Loucy (cell line): ENCODE results near the gene MYRIP.

Experiments
- H2AFZ ChIP-seq: fragments of 200-600 bp; sonication (generic); 2 replicates; pipeline ENCODE4 v1.6.0; 2016; ENCODE audit warnings: antibody characterized with exemption, mild to moderate bottlenecking, low read length, moderate library complexity
- H3F3A ChIP-seq: fragments of 200-600 bp; 2 replicates; pipeline ENCODE4 v1.6.0; 2016; ENCODE audit warnings: antibody characterized with exemption, low read depth, mild to moderate bottlenecking
- H3K27me3 ChIP-seq: fragments of 200-600 bp; sonication (generic); 2 replicates; pipeline ENCODE4 v1.6.1; 2014; ENCODE audit warnings: low read length, mild to moderate bottlenecking; ENCODE audit not compliant: insufficient read depth, poor library complexity, severe bottlenecking
- H3K36me3 ChIP-seq: fragments of 200-600 bp; sonication (generic); 2 replicates; pipeline ENCODE4 v1.6.1; 2016; ENCODE audit warnings: low read length; ENCODE audit not compliant: insufficient read depth
- H3K4me1 ChIP-seq: fragments of 200-600 bp; sonication (generic); 2 replicates; pipeline ENCODE4 v1.5.1; 2014; ENCODE audit warnings: low read length, mild to moderate bottlenecking; ENCODE audit not compliant: insufficient read depth, poor library complexity, severe bottlenecking
- H3K4me2 ChIP-seq: fragments of 200-600 bp; sonication (generic); 2 replicates; pipeline ENCODE4 v1.6.0; 2014; ENCODE audit warnings: antibody characterized with exemption, low read length, low read depth, mild to moderate bottlenecking; ENCODE audit not compliant: poor library complexity, severe bottlenecking
- H3K4me3 ChIP-seq: fragments of 200-600 bp; sonication (generic); 2 replicates; pipeline ENCODE4 v1.5.1; 2014; ENCODE audit warnings: low read length, mild to moderate bottlenecking, mixed read lengths; ENCODE audit not compliant: poor library complexity, severe bottlenecking
- H3K79me2 ChIP-seq: fragments of 200-600 bp; sonication (generic); 2 replicates; pipeline ENCODE4 v1.6.1; 2014; ENCODE audit warnings: low read length; ENCODE audit not compliant: insufficient read depth
- H3K9ac ChIP-seq: fragments of 200-600 bp; sonication (generic); 2 replicates; pipeline ENCODE4 v1.6.0; 2014; ENCODE audit warnings: mild to moderate bottlenecking, low read depth, low read length, moderate library complexity; ENCODE audit not compliant: poor library complexity, severe bottlenecking
- H3K9me2 ChIP-seq: fragments of 200-600 bp; sonication (generic); replicated peaks from 2 replicates; pipeline ENCODE4 v1.6.1; 2016; ENCODE audit warnings: low read depth, low read length, mixed read lengths
- H3K9me3 ChIP-seq: fragments of 200-600 bp; sonication (generic); 2 replicates; pipeline ENCODE4 v1.6.1; 2014; ENCODE audit warnings: mild to moderate bottlenecking, antibody characterized with exemption, low read length, low read depth; ENCODE audit not compliant: insufficient read depth
- H4K20me1 ChIP-seq: fragments of 200-600 bp; sonication (generic); 2 replicates; pipeline ENCODE4 v1.6.0; 2014; ENCODE audit warnings: antibody characterized with exemption, low read length, mild to moderate bottlenecking; ENCODE audit not compliant: insufficient read depth, poor library complexity, severe bottlenecking
- CTCF ChIP-seq: fragments of 200-600 bp; sonication (generic); conservative IDR thresholded peaks from 2 replicates; pipeline ENCODE4 v1.5.1; 2014; ENCODE audit warnings: mild to moderate bottlenecking, antibody characterized with exemption, low read length
- EZH2phosphoT487 ChIP-seq: fragments of 200-600 bp; IDR thresholded peaks from 2 replicates; pipeline ENCODE4 v1.6.1; 2018; ENCODE audit warnings: antibody characterized with exemption, mild to moderate bottlenecking, moderate library complexity, borderline replicate concordance

The MYRIP gene

GRCh38 chr3:40120067-40120692, 310.8 kb downstream of the MYRIP start:
- no peaks in the 10 kb centered on the region for H3K36me3 ChIP-seq
- TF ChIP-seq EZH2phosphoT487 (no peak), CTCF (no peak)
- H2AFZ ChIP-seq: no peak overlapping the region
- H3K9me2 ChIP-seq: no peaks in the 10 kb centered on the region
- no peak overlapping the region for H3K4me2 ChIP-seq
- H3K79me2 ChIP-seq: no peaks in the 10 kb centered on the region
- H3F3A ChIP-seq: no peaks in the 10 kb centered on the region
- H3K4me1 ChIP-seq: peaks cover 6% of the 10 kb centered on the region
- H3K27me3 ChIP-seq: no peaks in the 10 kb centered on the region
- H3K4me3 ChIP-seq: no peak overlapping the region
- H3K9me3 ChIP-seq: no peaks in the 10 kb centered on the region
- no peaks in the 10 kb centered on the region for H4K20me1 ChIP-seq
- H3K9ac ChIP-seq: no peak overlapping the region

- Histone ChIP-seq H3K4me2 (no peak overlapping the region), H3K9me2 (no peaks in the 10 kb centered on the region)
- TF ChIP-seq EZH2phosphoT487: no peak
- no peak for TF ChIP-seq CTCF
These were observed 311.4 kb downstream of the MYRIP start for GRCh38 chr3:40120806-40121205.

GRCh38 chr3:40124918-40125317, 315.5 kb downstream of the MYRIP start:
- no peaks in the 10 kb centered on the region for H3K9me3 ChIP-seq
- H3F3A ChIP-seq: no peaks in the 10 kb centered on the region
- no peaks in the 10 kb centered on the region for H3K9me2 ChIP-seq
- H3K4me2 ChIP-seq: no peak overlapping the region
- H2AFZ ChIP-seq: no peak overlapping the region
- TF ChIP-seq CTCF (no peak), EZH2phosphoT487 (no peak)
- H4K20me1 ChIP-seq: no peaks in the 10 kb centered on the region
- H3K9ac ChIP-seq: no peak overlapping the region
- peaks cover 23% of the 10 kb centered on the region for H3K4me1 ChIP-seq
- H3K4me3 ChIP-seq: no peak overlapping the region
- no peaks in the 10 kb centered on the region for H3K27me3 ChIP-seq
- H3K36me3 ChIP-seq: no peaks in the 10 kb centered on the region
- H3K79me2 ChIP-seq: no peaks in the 10 kb centered on the region

More at GRCh38 chr3:40120806-40121205, 311.4 kb downstream of the MYRIP start:
- Histone ChIP-seq H4K20me1 (no peaks in the 10 kb centered on the region), H3K9ac (no peak overlapping the region), H2AFZ (no peak overlapping the region), H3K36me3 (no peaks in the 10 kb centered on the region), H3F3A (no peaks in the 10 kb centered on the region), H3K79me2 (no peaks in the 10 kb centered on the region), H3K9me3 (no peaks in the 10 kb centered on the region), H3K4me1 (peaks cover 6% of the 10 kb centered on the region), H3K27me3 (no peaks in the 10 kb centered on the region), H3K4me3 (no peak overlapping the region)
